ENCODE data around the gene VTN.

DNA sequence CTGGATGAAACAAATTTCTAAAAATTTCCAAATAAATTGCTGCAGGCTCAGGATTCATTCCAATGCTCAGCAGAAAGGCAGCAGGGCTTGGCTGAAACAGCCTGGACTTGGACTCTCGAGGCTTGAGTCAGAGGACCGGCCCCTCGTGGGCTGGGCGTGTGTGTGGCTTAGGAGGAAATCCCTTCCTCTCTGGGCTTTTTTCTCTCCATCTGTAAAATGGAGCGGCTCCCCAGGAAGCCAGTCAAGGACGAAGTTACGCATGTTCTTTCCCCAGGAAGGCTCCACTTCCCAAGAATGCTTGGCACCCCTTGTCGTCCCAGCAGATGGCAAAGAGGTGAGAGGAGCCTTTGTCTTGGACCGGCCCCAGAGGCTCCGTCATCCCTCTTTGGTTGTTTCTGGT lies 22.4 kb upstream of the VTN start:
- TF ChIP-seq POLR2AphosphoS5 (IDR thresholded peaks at IDR 0.05; ENCODE audit: borderline replicate concordance, low read depth, low read length) (no peak), EZH2 (IDR thresholded peaks at IDR 0.05) (no peak), FOXP2 (optimal IDR thresholded peaks at IDR 0.05; ENCODE audit: control extremely low read depth, extremely low read length, insufficient read depth) (no peak)

Measured in SK-N-MC (cell line).